Gastroesophageal sphincter (tissue), 3 donors: ENCODE measurements around the gene SCN1A.

ENCODE experiments used
- EP300 ChIP-seq: sonication (generic); formaldehyde crosslinking; IDR thresholded peaks from one replicate; pipeline ENCODE4 v1.6.1; 2017; ENCODE audit warnings: antibody characterized with exemption, mild to moderate bottlenecking
- TF ChIP-seq, protein P1 (sequence below), 4 experiments: fragments of 200-600 bp in 2 of 4; fragments of 450-650 bp in 2 of 4; sonication (generic) in 1 of 4; IDR thresholded peaks; one replicate each; pipeline ENCODE4 v1.5.1; 2017 to 2019; ENCODE audit warnings: antibody characterized with exemption in 4 of 4, mild to moderate bottlenecking in 2 of 4, moderate library complexity in 2 of 4

DNA sequence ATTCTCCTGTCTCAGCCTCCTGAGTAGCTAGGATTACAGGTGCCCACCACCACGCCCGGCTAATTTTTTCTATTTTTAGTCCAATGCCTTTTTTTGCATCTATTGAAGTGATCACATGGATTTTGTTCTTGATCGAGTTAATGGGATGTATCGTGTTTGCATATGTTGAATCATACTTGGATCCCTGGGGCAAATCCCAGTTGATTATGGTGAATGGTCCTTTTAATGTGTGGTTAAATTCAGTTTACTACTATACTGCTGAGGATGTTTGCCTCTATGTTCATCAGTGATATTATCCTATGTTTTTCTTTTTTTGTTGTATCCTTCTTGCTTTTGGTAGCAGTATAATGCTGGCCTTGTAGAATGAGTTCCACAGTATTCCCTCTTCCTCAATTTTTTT, 166.0 kb downstream of the SCN1A start:
- TF ChIP-seq, protein P1, sequence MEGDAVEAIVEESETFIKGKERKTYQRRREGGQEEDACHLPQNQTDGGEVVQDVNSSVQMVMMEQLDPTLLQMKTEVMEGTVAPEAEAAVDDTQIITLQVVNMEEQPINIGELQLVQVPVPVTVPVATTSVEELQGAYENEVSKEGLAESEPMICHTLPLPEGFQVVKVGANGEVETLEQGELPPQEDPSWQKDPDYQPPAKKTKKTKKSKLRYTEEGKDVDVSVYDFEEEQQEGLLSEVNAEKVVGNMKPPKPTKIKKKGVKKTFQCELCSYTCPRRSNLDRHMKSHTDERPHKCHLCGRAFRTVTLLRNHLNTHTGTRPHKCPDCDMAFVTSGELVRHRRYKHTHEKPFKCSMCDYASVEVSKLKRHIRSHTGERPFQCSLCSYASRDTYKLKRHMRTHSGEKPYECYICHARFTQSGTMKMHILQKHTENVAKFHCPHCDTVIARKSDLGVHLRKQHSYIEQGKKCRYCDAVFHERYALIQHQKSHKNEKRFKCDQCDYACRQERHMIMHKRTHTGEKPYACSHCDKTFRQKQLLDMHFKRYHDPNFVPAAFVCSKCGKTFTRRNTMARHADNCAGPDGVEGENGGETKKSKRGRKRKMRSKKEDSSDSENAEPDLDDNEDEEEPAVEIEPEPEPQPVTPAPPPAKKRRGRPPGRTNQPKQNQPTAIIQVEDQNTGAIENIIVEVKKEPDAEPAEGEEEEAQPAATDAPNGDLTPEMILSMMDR (IDR thresholded peaks at IDR 0.05): no peak
- no peak for TF ChIP-seq EP300
